K562 (cell line): ENCODE measurements around the gene ANO3. TPM values are rescaled to one million over a fixed set of nuclear protein-coding genes. Genes with fewer than 3 reads are reported as not detected.

Experiments
- ATAC-seq: fragments of 200-7000 bp; cut with Tn5 transposase; 3 replicates; pipeline ENCODE4 v1.9.1; 2020; ENCODE audit warnings: moderate library complexity
- BruUV-seq: library from RNA; stranded (reverse); fragments of 400-500 nt; replicated peaks from 2 replicates; lab custom pipeline; 2021; lab: Mats Ljungman, UMichigan
- CTCF ChIA-PET: fragments of 300-600 bp; formaldehyde crosslinking; extraction: SDS; loops from one replicate; lab custom pipeline; 2021; ENCODE audit warnings: low intra/inter-chr PET ratio; lab: Yijun Ruan, JAX
- POLR2A ChIA-PET: fragments of 300-600, 350-650 bp; sonication (Branson Sonifier 250); formaldehyde crosslinking; extraction: SDS; loops from one replicate; lab custom pipeline; 2021; ENCODE audit warnings: antibody characterized with exemption, inconsistent platforms; lab: Yijun Ruan, JAX
- DNase-seq, 4 experiments: peaks; one replicate each; pipeline versions ENCODE4 v3.0.0 to v3.0.0-alpha.2; 2011 to 2018; ENCODE audit warnings: low spot score in 3 of 4, mixed read lengths in 3 of 4; ENCODE audit errors: extremely low read depth in 1 of 4
- FAIRE-seq: peaks from 2 replicates; lab custom pipeline; 2011; peaks lifted over from hg19 to GRCh38; lab: Jason Lieb, UNC
- H2AFZ ChIP-seq: 2 replicates; pipeline ENCODE4 v1.6.0; 2011; ENCODE audit warnings: low read depth, low read length, control low read depth, inconsistent platforms
- H3K27ac ChIP-seq: fragments of 200-600 bp; 3 replicates; pipeline ENCODE4 v1.8.0; 2011; ENCODE audit warnings: low read depth, mild to moderate bottlenecking, control low read depth, inconsistent platforms, low read length, moderate library complexity, mixed read lengths; ENCODE audit errors: extremely low read depth
- H3K27me3 ChIP-seq, 2 experiments: fragments of 300-600 bp in 1 of 2; 2 replicates in 1 of 2; 3 replicates in 1 of 2; pipeline versions ENCODE4 v1.6.0 to v1.8.0; 2011; ENCODE audit warnings: inconsistent platforms in 2 of 2, low read length in 2 of 2, mild to moderate bottlenecking in 1 of 2, mixed read lengths in 1 of 2, moderate library complexity in 1 of 2; ENCODE audit not compliant: control insufficient read depth in 2 of 2, insufficient read depth in 2 of 2
- H3K36me3 ChIP-seq: fragments of 300-600 bp; 3 replicates; pipeline ENCODE4 v1.8.0; 2011; ENCODE audit warnings: mild to moderate bottlenecking, low read length, inconsistent platforms; ENCODE audit not compliant: control insufficient read depth, insufficient read depth
- H3K4me1 ChIP-seq, 2 experiments: fragments of 200-600 bp in 1 of 2; replicated peaks in 1 of 2; 2 replicates in 1 of 2; 3 replicates in 1 of 2; pipeline versions ENCODE4 v1.5.1 to v1.8.0; 2011; ENCODE audit warnings: inconsistent platforms in 2 of 2, low read length in 2 of 2, mild to moderate bottlenecking in 1 of 2, mixed read lengths in 1 of 2, moderate library complexity in 1 of 2; ENCODE audit not compliant: control insufficient read depth in 2 of 2, insufficient read depth in 2 of 2
- H3K4me2 ChIP-seq: 2 replicates; pipeline ENCODE4 v1.6.1; 2011; ENCODE audit warnings: low read length, control low read depth, inconsistent platforms, mixed read lengths; ENCODE audit not compliant: insufficient read depth
- H3K4me3 ChIP-seq: fragments of 200-600 bp; sonication (generic), shearing (Covaris generic); 2 replicates; pipeline ENCODE4 v1.5.1; 2016; ENCODE audit warnings: control low read depth, inconsistent platforms
- H3K79me2 ChIP-seq: fragments of 200-600 bp; 3 replicates; pipeline ENCODE4 v1.8.0; 2011; ENCODE audit warnings: low read length, inconsistent platforms; ENCODE audit not compliant: control insufficient read depth, insufficient read depth
- H3K9ac ChIP-seq, 2 experiments: 2 replicates each; pipeline versions ENCODE4 v1.6.0 to v1.6.1; 2011; ENCODE audit warnings: low read depth in 2 of 2, low read length in 2 of 2, control low read depth in 1 of 2, inconsistent platforms in 1 of 2, mild to moderate bottlenecking in 1 of 2, mixed read lengths in 1 of 2; ENCODE audit not compliant: insufficient read depth in 1 of 2
- H3K9me1 ChIP-seq: one replicate; pipeline ENCODE4 v1.6.0; 2011; ENCODE audit warnings: inconsistent platforms, mild to moderate bottlenecking, low read length, moderate library complexity; ENCODE audit not compliant: control insufficient read depth, insufficient read depth
- H3K9me3 ChIP-seq: replicated peaks from 2 replicates; pipeline ENCODE4 v1.5.1; 2011; ENCODE audit warnings: low read depth, low read length, inconsistent platforms; ENCODE audit not compliant: control insufficient read depth, insufficient read depth
- H4K20me1 ChIP-seq: replicated peaks from 2 replicates; pipeline ENCODE4 v1.6.1; 2011; ENCODE audit warnings: low read length, inconsistent platforms, mixed read lengths; ENCODE audit not compliant: control insufficient read depth, insufficient read depth
- CUX1 ChIP-seq: fragments of 200-800 bp; sonication (Bioruptor generic); IDR thresholded peaks from 2 replicates; pipeline ENCODE4 v1.6.1; 2016; ENCODE audit warnings: missing genetic modification characterization, missing compliant biosample characterization
- ESRRB ChIP-seq: fragments of 250-450 bp; sonication (Bioruptor Pico); IDR thresholded peaks from 2 replicates; pipeline ENCODE4 v1.5.0; 2020; ENCODE audit warnings: mild to moderate bottlenecking, moderate library complexity, borderline replicate concordance
- HDAC8 ChIP-seq: fragments of 450-650 bp; IDR thresholded peaks from 2 replicates; pipeline ENCODE4 v1.6.1; 2016; ENCODE audit warnings: mild to moderate bottlenecking, missing genetic modification characterization, moderate library complexity, missing compliant biosample characterization
- KDM2B ChIP-seq: fragments of 250-450 bp; sonication (Bioruptor Pico); IDR thresholded peaks from 2 replicates; pipeline ENCODE4 v1.8.0; 2021; ENCODE audit warnings: mild to moderate bottlenecking, moderate library complexity
- MECOM ChIP-seq: fragments of 250-450 bp; sonication (Bioruptor Pico); IDR thresholded peaks from 2 replicates; pipeline ENCODE4 v1.8.0; 2022; ENCODE audit warnings: inconsistent platforms
- NFYB ChIP-seq: IDR thresholded peaks from 2 replicates; pipeline ENCODE4 v1.6.1; 2011; ENCODE audit warnings: mild to moderate bottlenecking, moderate library complexity; ENCODE audit not compliant: insufficient read length; ENCODE audit errors: extremely low read depth
- RBM39 ChIP-seq: fragments of 200-400 bp; formaldehyde crosslinking; optimal IDR thresholded peaks from 2 replicates; pipeline ENCODE3; 2018; ENCODE audit warnings: low read depth, low read length
- ZC3H11A ChIP-seq: IDR thresholded peaks from 2 replicates; pipeline ENCODE4 v1.6.1; 2012; ENCODE audit warnings: low read depth, low read length, improper control_type of control experiment
- ZNF134 ChIP-seq: fragments of 250-450 bp; sonication (Bioruptor Pico); conservative IDR thresholded peaks from 2 replicates; pipeline ENCODE4 v1.4.0; 2020
- ZNF584 ChIP-seq: fragments of 200-800 bp; sonication (Bioruptor generic); IDR thresholded peaks from 2 replicates; pipeline ENCODE4 v1.6.1; 2016; ENCODE audit warnings: low read depth, mild to moderate bottlenecking, missing genetic modification characterization, missing compliant biosample characterization
- WGBS: fragments of 100-300 bp; shearing (Covaris generic); methylation state at CpG from one replicate; pipeline ENCODE4 v1.1.6; 2016; ENCODE audit warnings: low coverage, mixed read lengths; ENCODE audit not compliant: insufficient coverage; ENCODE audit errors: missing lambda C conversion rate; 5-methylcytosine and 5-hydroxymethylcytosine counted together
- in situ Hi-C: fragments of 300-500 bp; cut with MboI; formaldehyde crosslinking; loops from 4 replicates; pipeline ENCODE4 v1.15.0; 2018; ENCODE audit warnings: inconsistent platforms, mixed read lengths
- intact Hi-C: fragments of 100-400 bp; cut with micrococcal nuclease; formaldehyde crosslinking; loops from 2 replicates; pipeline ENCODE4 v1.14.2; 2022
- polyA plus RNA-seq, 8 experiments: library from polyadenylated mRNA; depleted of rRNA in 4 of 8; stranded (reverse) in 5 of 8; unstranded in 3 of 8; fragments of >200 nt; fragmentation: Nextera tagmentation in 2 of 8; fragmentation: Illumina TruSeq in 1 of 8; extraction: Ambion mirVana in 2 of 8; extraction: Trizol in 1 of 8; gene quantifications; 2 replicates each; pipeline versions ENCODE4 v1.2.1 to v1.2.3, GENCODE V29; 2011 to 2014; ENCODE audit warnings: inconsistent platforms in 1 of 8, missing spikeins in 1 of 8
- total RNA-seq, 7 experiments: library from RNA; depleted of rRNA in 6 of 7; stranded (reverse); fragments of >200 nt in 6 of 7; fragmentation: Illumina TruSeq in 2 of 7; extraction: Trizol in 2 of 7; gene quantifications; 2 replicates each; pipeline versions ENCODE4 v1.2.1 to v1.2.3, GENCODE V29; 2011 to 2021; ENCODE audit warnings: low replicate concordance in 1 of 7

The ANO3 gene
- total and polyA plus RNA-seq, 9 of the 15 experiments (the other 6 are each of a cell fraction or from before 2014, with no cell fraction given): 0.01 to 0.13 (median 0.04) TPM; not detected in 1

- TF ChIP-seq KDM2B (CRISPR knock-in tag) (no peak), MECOM (CRISPR knock-in tag) (no peak), HDAC8 (tag) (no peak), ZC3H11A (no peak), ZNF134 (no peak), RBM39 (no peak)
- TF ChIP-seq, all 486 proteins: peak for 0
These were observed 374.3 kb downstream of the ANO3 start (continued) for GRCh38 chr11:26706181-26706580.

- TF ChIP-seq CUX1 (CRISPR knock-in tag) (no peak), NFYB (no peak), ZNF584 (no peak), ESRRB (CRISPR knock-in tag) (no peak)
These were observed 377.0 kb downstream of the ANO3 start for GRCh38 chr11:26708736-26709456.

More at GRCh38 chr11:26708736-26709456, 377.0 kb downstream of the ANO3 start:
- no TSS peak for BruUV-seq
- Histone ChIP-seq H3K9me1 (no peaks in the 10 kb centered on the region), H3K79me2 (no peaks in the 10 kb centered on the region), H3K36me3 (no peaks in the 10 kb centered on the region), H3K9ac (no peak overlapping the region), H3K9me3 (no peaks in the 10 kb centered on the region; the same call in 1 of the 2 replicates), H3K27ac (no peak overlapping the region), H4K20me1 (no peaks in the 10 kb centered on the region), H3K4me1 (no peaks in the 10 kb centered on the region), H3K27me3 (no peaks in the 10 kb centered on the region), H3K4me3 (no peak overlapping the region), H3K4me2 (no peak overlapping the region), H2AFZ (no peak overlapping the region)
- POLR2A ChIA-PET: no interaction called here
- no peak for FAIRE-seq
- intact Hi-C loops (no loop called here), in situ Hi-C loops (no loop called here)
- CTCF ChIA-PET: no interaction called here
- no peak for ATAC-seq
- WGBS: 0% methylated on average over 2 of the region's 2 CpGs
- DNase-seq: no peak
